KG1 (cell line): ENCODE data around the gene MACROD2.

Experiments used
- DNase-seq: peaks from one replicate; lab custom pipeline; 2025; lab: John Stamatoyannopoulos, UW

Gene MACROD2

DNA sequence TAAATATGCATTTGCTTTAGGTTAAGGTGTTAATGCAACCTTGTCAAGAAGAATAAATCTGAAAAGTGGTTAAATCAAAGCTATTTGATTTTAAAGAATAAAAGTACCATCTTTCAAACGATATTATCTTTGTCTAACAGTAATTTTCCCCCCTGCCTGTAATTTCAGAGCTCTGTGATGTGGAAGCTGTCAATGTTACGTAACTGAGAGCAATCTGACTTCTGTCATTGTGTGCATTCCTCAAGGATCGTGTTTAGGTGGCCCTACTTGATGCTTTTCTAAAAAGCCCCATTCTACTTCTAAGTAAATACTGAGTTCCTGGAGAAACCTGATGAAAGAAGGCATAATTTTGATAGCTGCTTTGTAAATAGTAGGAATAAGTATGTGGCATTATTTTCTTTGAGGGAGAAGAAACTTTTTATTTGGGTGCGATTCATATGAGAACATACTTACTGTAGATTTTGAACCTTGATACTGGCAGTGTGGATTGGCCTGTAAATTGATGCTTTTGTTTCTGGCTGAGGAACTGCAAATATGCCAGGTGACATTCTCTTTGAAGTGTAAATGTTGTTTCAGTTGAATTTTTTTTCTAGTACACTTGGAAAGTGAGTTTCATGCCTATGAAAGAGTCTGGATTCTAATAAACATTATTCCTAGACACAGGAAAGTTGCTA is 871.7 kb downstream of the MACROD2 start:
- DNase-seq = no peak

DNA sequence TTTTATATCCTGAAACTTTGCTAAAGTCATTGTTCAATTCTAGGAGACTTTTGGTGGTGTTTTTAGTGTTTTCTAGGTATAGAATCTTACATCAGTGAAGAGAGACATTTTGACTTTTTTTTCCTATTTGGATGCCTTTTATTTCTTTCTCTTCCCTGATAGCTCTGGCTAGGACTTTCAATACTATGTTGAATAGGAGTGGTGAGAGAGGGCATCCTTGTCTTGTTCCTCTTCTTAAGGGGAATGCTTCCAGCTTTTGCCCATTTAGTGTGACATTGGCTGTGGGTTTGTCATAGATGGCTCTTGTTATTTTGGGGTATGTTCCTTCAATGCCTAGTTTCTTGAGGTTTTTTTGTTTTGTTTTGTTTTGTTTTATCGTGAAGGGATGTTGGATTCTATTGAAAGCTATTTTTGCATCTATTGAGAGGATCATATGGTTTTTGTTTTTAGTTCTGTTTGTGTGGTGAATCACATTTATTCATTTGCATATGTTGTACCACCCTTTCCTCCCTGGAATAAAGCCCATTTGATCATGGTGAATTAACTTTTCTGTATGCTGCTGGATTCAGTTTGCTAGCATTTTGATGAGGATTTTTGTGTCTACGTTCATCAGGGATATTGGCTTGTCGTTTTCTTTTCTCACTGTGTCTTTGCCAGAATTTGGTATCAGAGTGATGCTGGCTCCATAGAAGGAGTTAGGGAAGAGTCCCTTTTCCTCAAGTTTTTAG is 882.1 kb downstream of the MACROD2 start:
- DNase-seq = no peak

DNA sequence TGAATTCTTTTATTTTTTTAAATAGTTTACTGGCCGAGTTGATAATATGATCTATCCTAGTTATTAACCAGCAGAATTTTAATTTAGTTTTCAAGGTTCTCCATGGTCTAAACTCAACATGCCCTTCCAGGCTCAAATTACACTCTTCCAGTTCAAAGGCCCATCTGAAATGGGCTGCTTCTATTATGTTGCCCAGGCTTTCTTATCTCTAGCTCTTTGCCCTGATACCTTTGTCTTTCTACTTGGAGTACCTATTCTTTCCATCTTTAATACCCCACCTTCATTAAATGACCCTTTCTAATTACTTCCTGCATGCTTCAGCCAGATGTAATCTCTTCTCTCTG is 883.3 kb downstream of the MACROD2 start:
- DNase-seq = no peak

DNA sequence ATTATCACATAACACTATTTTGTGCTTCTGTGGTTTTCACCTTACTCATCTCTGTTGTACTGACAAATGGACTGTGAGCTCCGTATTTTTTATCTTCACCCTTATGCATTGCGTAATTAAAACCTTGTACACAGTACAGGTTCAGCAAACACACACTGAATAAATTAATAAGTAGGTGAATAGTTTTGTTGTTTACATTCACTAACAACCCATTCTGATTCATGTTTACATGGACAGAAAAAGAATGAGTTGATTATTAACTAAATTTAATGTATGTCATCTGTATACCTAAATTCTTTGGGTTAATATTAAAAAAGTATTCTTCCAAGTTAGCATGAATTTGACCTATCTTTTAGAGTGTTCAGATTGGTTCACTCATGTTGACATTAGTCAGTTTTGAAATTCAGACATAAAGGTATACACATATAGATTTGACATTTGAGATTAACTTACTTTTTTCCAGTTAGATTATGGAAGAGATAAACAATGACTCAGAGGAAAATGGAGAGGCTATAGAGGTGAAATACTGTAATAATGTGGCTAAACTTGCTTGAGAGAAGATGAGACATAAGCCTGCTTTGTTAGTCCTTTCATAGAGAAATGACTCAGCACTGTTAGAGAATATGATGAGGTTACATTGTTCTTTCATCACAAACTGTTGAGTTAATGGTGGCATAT is 883.8 kb downstream of the MACROD2 start:
- DNase-seq = no peak

DNA sequence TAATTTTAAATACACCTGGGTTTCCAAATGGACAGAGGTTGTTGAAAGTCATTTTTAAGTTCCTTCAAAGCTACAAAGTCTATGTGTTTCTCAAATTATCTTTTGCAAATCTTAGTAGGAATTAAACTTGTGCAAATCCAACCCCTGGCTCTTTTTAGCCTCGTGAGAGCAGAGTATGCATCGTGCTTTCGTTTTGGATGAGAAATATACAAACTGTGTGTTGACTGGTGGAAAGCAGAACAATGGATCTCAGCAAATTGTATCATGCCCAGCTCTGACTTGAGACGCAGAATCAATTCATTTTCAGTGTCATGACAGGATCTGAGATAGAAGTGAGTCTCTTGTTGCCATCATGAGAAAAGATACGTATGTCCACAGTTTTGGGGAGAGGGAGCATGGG is 884.5 kb downstream of the MACROD2 start:
- no peak for DNase-seq

DNA sequence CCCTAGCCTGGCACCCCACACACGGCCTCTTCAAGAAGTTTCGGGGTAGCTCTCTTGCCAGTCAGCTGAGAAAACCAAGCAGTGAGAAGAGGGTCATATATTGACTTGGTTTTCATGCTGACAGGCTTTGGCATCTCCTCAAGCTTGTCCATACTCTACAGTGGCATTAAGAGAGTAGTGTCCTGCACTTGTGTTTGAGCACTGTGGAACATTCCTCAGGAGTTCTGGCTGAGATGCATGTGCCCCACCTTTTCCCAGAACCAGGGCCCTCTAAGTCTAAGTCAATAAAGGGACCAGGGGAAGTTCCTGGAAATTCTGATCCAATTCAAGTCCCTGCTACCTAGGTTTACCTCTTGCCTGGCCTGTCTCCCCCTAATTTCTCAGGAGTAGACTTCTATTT is 886.2 kb downstream of the MACROD2 start:
- DNase-seq = no peak

DNA sequence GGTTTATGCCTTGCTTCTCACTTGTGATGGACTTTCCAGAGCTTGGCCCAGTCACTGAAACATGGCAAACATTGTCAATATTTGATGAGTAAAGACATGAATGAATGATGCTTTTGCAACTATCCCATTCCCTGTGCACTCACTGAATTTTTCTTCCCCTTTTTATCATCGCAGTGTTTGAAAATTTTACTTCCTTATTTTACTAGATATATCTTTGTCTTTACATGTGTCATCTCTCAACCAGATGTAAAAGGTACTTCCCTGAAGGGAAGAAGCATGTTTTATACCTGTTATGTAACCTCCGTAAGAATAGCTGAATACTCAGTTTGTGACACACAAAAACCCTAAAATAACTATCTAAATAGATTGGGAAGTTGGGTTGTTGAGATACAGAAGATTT is 886.8 kb downstream of the MACROD2 start:
- DNase-seq = no peak

DNA sequence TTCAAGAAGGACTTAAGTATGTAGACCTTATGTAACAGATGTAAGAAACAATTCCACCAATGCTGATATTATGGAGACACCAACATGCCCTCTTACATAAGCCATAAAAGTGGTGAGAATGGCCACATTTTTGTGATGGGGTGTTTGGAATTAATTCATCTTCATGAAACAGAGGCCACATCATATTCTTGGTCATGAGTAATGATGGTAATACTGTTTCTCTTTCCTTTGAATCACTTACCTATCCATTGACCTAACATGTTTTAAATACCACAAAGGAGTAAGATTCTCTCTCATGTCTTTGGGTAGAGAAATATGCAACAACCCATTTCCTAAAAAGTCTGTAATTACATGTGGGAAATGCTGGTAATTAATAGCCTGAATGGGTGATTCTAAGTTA is 887.5 kb downstream of the MACROD2 start:
- DNase-seq = no peak

DNA sequence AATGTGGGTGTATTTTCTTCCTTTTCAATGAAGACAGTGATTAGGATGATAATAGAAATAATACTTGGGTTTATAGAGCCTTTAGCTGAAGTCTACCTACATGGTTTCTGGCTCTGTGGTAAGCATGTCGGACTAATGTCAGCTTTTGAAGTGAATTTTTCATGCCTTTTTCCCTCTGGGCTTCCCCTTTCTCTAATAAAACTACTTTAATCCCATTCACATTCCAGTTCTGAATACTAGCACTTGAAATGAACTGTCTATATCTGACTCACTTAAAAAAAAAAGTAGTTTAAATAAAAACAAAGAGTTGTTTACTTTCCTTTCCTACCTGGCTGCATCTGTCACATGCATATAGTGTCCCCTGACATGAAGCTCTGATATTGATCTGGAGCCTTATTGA is 888.0 kb downstream of the MACROD2 start:
- no peak for DNase-seq

DNA sequence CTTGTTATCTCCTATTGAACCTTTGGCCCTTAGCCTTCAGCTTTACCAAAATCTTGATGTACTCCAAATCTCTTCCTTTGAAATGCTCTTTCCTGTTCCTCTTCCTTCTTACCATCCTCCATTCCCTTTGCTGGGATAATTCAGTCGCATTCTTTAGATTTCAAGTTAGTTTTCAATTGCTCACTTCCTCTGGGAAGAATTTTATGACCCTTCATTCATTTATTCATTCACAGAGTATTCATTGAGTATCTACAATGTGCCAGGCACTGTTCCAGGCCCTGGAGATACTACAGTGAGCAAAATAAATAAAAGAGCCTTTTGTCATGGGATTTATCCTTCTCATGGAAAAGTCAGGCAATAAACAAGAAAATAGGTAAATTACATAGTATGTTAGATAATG is 890.3 kb downstream of the MACROD2 start:
- DNase-seq = no peak

DNA sequence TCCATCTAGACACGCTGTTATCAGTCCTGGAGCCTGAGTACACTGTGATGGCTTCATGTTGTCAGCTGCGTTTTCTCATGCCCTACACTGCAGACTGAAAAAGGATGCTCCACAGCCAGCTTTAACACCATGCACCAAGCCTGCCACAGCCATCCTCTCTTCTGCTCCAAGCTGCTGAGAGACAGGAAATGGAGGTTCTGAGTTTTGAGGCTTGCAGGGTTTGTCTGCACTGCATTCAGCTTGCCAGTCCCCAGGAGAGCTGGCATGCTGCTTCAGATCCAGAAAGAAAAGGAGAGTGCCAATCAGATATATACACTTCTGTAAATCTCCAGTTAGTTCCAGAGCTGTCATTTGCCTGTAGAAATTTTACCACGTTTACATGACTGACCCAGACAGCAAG is 892.8 kb downstream of the MACROD2 start:
- no peak for DNase-seq

DNA sequence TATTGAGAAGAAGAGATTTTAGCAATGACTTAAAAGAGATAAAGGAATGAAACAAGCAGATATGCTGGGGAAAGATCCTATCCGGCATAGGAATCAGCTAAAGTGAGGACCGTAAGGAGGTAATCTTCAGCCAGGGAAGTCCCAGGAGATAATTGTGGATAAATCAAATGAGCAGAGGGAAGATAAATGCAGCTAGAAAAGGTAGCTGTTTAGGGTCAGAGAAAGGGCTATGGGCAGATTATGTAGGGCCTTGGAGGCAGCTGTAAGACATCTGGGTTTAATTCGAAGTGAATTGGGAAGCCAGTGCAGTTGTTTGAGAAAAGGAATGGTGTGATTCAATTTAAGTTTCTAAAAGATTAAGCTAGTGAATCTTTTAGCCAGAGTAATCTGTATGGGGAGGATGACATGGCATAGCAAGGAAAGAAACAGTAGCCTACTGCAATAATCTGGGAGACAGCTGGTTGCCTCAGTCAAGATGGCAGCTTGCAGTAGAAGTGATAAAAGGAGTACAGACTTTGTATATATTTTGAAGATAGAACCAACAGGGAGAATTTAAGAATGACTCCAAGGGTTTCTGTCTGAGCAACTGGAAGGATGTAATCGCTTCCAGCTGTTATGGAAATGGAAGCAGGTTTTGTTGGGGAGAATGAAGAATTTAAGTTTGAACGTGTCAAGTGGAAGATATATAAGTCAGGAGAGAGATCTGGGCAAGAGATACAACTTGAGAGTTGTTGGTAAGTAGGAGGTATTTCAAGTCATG is 894.4 kb downstream of the MACROD2 start:
- DNase-seq = no peak

DNA sequence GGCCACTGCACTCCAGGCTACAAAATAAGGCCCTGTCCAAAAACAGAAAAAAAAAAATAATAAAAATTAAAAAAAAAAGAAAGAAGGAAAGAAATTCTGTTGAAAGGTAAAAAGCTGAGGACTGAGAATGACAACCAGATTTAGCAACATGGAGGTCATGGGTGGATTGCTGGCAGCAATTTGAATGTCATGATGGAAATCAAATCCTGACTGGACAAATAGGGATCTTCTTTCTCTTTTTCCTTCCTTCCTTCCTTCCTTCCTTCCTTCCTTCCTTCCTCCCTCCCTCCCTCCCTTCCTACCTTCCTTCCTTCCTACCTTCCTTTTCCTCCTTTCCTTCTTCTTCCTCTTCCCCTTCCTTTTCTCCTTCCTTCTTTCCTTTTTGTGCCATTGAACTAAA is 895.4 kb downstream of the MACROD2 start:
- DNase-seq = no peak

DNA sequence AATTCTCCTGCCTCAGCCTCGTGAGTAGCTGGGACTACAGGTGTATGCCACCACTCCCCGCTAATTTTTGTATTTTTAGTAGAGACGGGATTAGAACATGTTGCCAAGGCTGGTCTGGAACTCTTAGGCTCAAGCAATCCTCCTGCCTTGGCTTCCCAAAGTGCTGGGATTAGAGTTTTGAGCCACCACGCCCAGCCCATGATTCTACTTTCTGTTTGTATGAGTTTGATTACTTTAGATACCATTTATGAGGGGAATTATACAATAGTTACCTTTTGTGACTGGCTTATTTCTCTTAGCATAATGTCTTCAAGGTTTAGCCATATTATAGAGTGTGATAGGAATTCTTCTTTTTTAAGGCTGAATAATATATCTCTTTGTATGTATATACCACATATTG is 897.5 kb downstream of the MACROD2 start:
- no peak for DNase-seq

DNA sequence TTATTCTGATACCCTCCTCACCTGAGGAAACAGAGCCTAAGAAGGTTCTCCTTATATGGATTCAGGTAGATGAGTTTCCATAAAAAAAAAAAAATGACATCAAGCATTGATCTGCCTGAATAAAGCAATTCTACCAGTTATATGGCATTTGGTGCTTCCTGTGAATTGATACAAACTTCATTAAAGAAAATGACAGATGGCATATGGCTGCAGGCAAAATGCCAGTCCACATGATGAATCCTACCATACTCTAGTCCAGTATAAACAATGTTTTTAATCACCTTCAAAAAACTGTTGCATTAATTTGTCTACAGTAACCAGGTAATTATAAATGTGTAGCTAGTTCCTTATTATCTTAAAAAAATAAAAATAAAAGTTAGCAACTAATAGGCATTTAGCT is 901.3 kb downstream of the MACROD2 start:
- no peak for DNase-seq

DNA sequence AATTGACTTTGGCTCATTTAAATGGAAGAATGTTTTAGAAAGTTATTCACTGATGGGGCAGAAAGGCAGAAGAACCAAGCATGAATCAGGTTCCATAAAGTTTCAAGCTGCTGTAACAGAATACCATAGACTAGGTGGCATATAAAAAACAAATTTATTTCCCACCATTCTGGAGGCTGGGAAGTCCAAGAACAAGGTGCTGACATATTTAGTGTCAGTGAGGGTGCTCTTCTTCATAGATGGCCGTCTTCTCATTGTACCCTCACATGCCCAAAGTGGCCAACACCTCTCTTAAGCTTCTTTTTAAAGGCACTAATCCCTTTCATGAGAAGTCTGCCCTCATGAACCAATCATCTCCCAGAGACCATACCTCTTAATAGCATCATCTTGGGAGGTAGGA is 902.3 kb downstream of the MACROD2 start:
- no peak for DNase-seq

DNA sequence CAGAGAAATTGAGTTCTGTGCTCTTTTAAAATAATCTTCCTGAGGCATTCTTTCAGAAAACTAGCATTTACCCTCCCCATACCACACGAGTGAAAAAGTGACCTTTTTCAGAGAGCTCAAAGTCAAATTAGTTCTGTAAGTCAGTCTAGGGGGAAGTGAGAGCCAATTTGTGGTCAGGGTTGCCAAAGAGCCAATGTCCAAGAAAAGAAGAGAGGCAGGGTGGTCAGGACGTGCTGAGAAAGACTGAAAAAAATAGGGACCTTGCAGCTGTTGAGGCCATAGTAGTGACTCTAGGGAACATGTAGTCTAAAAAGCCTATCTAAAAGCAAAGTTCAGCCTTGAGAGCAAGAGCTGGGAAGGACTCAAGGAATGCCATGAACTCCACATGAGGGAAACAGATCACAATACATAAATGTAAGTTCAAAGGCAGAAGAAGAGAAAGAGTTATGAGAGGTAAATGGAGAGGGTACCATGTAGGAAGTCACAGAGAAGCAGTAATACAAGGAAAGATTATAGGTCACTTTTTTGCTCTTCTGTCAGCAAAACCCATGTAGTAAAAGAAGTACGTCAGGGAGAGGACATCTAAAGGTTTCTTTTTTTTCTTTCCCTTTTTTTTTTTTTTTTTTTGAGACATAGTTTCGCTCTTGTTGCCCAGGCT is 907.2 kb downstream of the MACROD2 start:
- DNase-seq = no peak

DNA sequence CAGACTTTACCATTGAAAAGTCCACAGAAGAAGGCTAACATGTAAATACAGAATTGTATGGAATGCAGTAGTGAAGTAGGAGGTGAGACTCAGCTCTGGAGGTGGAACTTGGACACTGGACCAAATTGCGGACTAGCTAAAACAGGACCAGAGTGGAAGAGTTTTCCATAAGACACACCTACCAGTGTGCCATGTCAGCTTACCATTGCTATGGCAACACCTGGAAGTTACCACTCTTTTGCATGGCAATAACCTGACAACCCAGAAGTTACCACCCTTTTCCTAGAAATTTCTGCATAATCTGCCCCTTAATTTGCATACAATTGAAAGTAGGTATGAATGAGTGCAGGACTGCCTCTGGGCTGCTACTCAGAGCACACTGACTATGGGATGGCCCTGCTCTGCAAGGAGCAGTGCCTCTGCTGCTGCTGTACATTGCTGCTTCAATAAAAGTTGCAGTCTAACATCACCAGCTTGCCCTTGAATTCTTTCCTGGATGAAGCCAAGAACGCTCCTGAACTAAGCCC is 911.7 kb downstream of the MACROD2 start:
- DNase-seq = no peak

DNA sequence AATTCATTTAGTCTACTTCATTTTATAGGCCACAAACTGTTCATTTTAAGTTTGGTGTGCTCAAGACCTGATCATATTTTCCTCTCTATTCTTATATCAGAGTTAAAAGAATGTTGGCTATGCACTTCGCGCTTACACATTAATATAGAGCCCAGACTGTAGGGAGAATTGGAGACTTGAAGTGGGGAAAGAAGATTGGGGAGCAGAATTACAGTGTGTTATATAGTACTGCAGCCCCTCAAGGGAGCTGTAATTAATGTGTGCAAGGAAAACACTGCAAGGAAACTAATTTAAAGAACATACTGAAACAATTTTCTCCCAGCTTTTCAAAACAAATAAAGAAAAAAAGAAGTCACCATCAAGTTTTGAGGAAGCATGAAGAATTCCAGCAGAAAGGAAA is 914.8 kb downstream of the MACROD2 start:
- DNase-seq = no peak

DNA sequence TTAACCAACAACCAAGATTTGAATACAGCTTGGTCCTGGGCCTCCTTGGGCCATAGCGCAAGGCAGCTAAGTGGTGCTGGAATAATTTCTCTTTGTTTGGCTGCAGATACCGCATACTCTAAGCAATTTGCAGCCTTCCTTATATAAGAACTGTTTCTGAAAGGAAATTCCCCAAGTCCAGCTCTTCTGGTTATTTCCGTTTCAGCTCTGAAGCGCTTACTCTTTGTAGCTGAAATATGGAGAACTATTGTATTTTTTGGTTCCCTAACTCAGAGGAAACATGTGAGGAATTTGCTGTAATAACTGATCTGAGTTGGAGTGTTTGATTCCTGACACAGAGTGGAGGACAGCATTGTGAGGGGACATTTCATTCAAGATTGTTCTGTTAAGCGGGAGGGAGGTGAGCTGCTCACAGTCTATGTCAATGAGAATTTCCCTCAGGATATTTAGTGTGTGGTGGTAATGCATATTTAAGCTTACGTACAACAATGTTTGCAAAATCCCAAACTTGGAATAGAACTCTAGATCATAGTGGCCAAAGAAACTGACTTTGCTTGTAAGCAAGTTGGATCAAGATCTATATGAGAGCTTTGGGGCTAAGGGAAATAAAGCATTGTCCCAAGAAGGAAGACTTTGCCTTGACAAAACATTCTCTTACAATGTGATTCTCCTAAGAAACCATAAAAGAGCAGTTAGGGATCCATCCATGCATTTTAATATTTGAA is 918.7 kb downstream of the MACROD2 start:
- no peak for DNase-seq

DNA sequence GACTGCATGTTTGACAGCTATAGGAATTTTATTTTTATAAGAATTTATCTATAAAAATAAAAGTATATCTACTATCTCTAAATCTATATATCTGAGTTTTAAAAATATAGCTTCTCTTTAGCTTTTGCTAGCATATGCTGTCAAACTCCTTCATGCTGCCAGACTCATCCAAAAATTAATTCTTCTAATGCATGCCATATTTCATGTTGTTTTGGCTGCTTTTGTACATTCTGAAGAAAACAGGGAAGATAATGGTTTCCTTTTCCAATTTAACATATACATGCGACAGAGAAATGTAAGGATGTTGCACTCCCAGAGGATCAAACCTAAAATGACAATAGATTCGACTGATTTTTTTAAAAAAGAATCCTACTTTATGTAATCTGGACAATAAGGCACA is 919.3 kb downstream of the MACROD2 start:
- no peak for DNase-seq
